HEK293 (cell line): Measurements from ENCODE around the gene KIAA0753.

Experiments used
- CTCF ChIA-PET: fragments of 350-600 bp; formaldehyde crosslinking; extraction: SDS; loops from one replicate; lab custom pipeline; 2021; ENCODE audit warnings: antibody characterized with exemption; lab: Yijun Ruan, JAX
- POLR2A ChIA-PET: fragments of 300-600 bp; formaldehyde crosslinking; extraction: SDS; loops from one replicate; lab custom pipeline; 2020; ENCODE audit warnings: antibody characterized with exemption, inconsistent platforms; lab: Yijun Ruan, JAX
- H3K27ac ChIP-seq: fragments of 200-500 bp; sonication (Bioruptor generic); 2 replicates; pipeline ENCODE4 v1.5.1; 2014; ENCODE audit warnings: low read depth, low read length, control low read depth, inconsistent platforms; ENCODE audit errors: extremely low read depth
- H3K36me3 ChIP-seq, 2 experiments: fragments of 200-500 bp in 1 of 2; sonication (Bioruptor generic) in 1 of 2; 1 replicate in 1 of 2; 2 replicates in 1 of 2; pipeline ENCODE4 v1.5.1; 2014 to 2017; ENCODE audit warnings: inconsistent platforms in 2 of 2, low read length in 2 of 2; ENCODE audit not compliant: control insufficient read depth in 2 of 2, insufficient read depth in 1 of 2
- H3K4me1 ChIP-seq: fragments of 200-500 bp; sonication (Bioruptor generic); 2 replicates; pipeline ENCODE4 v1.5.1; 2014; ENCODE audit warnings: mild to moderate bottlenecking, low read length, inconsistent platforms; ENCODE audit not compliant: control insufficient read depth, insufficient read depth
- H3K4me3 ChIP-seq: 2 replicates; pipeline ENCODE4 v1.5.1; 2011; ENCODE audit warnings: low read depth, mild to moderate bottlenecking, control low read depth, low read length, moderate library complexity
- H3K9me3 ChIP-seq: fragments of 200-500 bp; sonication (Bioruptor generic); 2 replicates; pipeline ENCODE4 v1.5.1; 2014; ENCODE audit warnings: low read depth, low read length, inconsistent platforms; ENCODE audit not compliant: control insufficient read depth, insufficient read depth
- GLI4 ChIP-seq: fragments of 450-650 bp; formaldehyde crosslinking; IDR thresholded peaks from 2 replicates; pipeline ENCODE4 v1.5.1; 2016; ENCODE audit warnings: missing biosample characterization, missing genetic modification characterization
- PRDM1 ChIP-seq: fragments of 450-650 bp; formaldehyde crosslinking; IDR thresholded peaks from 2 replicates; pipeline ENCODE4; 2016; ENCODE audit warnings: missing biosample characterization, missing genetic modification characterization
- TRIM28 ChIP-seq: IDR thresholded peaks from 2 replicates; pipeline ENCODE4 v1.6.1; 2011; ENCODE audit warnings: low read length, control low read depth, borderline replicate concordance
- ZIC2 ChIP-seq: fragments of 450-650 bp; formaldehyde crosslinking; IDR thresholded peaks from 2 replicates; pipeline ENCODE4 v1.5.1; 2016; ENCODE audit warnings: missing biosample characterization, missing genetic modification characterization
- ZNF501 ChIP-seq: fragments of 450-650 bp; formaldehyde crosslinking; IDR thresholded peaks from 2 replicates; pipeline ENCODE4 v1.5.1; 2016; ENCODE audit warnings: missing biosample characterization, missing genetic modification characterization
- TF ChIP-seq, protein P1 (sequence below): fragments of 450-650 bp; formaldehyde crosslinking; IDR thresholded peaks from 2 replicates; pipeline ENCODE4 v1.5.1; 2017; ENCODE audit warnings: missing biosample characterization, missing genetic modification characterization
- TF ChIP-seq, protein P2 (sequence below): fragments of 450-650 bp; formaldehyde crosslinking; IDR thresholded peaks from 2 replicates; pipeline ENCODE4 v1.5.1; 2016; ENCODE audit warnings: missing biosample characterization, missing genetic modification characterization, low read depth
- TF ChIP-seq, protein P3 (sequence below): fragments of 450-650 bp; formaldehyde crosslinking; IDR thresholded peaks from 2 replicates; pipeline ENCODE4 v1.5.1; 2016; ENCODE audit warnings: missing biosample characterization, missing genetic modification characterization
- TF ChIP-seq, protein P4 (sequence below): fragments of 450-650 bp; formaldehyde crosslinking; IDR thresholded peaks from 2 replicates; pipeline ENCODE4 v1.5.1; 2016; ENCODE audit warnings: missing biosample characterization, missing genetic modification characterization
- TF ChIP-seq, protein P5 (sequence below): fragments of 450-650 bp; formaldehyde crosslinking; IDR thresholded peaks from 2 replicates; pipeline ENCODE4 v1.5.1; 2016; ENCODE audit warnings: missing biosample characterization, missing genetic modification characterization

KIAA0753 gene

DNA sequence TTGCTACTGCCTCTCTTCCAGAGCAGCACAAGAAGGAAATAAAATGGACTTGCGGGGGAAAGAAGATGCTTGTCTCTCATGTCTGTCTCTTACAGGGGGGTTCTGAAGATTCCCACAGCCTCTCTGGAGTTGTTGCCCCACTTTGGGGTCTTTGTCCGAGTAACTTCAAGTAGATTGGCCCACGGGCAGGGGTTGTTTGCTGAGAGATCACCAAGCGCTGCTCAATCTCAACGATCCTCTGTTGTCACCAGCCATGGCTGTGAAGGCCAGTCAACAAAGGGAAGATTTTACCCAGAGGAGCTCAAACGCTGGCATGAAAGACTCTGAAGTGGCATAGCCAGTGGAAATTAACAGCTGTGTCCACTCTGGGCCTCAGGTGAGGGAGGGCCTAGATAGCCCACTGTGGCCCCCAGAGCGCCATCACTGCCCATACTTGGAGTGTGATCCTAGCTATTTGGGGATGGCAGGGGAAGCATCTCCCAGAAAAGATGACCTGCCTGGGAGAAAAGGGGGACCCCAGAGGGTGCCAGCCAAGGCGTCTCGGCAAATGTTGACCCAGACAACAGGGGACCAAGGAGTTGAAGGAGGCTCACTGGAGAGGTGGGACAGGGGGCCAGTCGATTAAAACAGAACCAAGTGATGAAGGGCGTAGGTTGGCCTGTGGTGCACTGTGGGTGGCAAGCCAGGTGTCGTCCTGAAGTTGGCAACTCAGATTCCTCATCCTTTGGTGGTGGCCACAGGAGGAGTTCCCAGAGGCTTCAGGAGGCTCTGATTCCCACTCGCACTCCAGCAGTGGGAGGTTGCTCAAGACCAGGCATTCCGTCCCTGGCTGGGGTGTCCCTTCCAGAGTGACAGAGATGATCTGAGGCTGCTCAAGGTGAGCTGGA, 44.6 kb upstream of the KIAA0753 start:
- Histone ChIP-seq H3K9me3 (no peaks in the 10 kb centered on the region), H3K4me1 (no peaks in the 10 kb centered on the region), H3K4me3 (no peak overlapping the region), H3K27ac (no peak overlapping the region), H3K36me3 (no peaks in the 10 kb centered on the region)
- POLR2A ChIA-PET, result no interaction called here
- CTCF ChIA-PET, result interaction anchor here (0.6 kb wide), 1 partner anchor 285 kb away, joined by 3 read pairs; no protein-coding TSS in a partner anchor
- TF ChIP-seq, protein P1, sequence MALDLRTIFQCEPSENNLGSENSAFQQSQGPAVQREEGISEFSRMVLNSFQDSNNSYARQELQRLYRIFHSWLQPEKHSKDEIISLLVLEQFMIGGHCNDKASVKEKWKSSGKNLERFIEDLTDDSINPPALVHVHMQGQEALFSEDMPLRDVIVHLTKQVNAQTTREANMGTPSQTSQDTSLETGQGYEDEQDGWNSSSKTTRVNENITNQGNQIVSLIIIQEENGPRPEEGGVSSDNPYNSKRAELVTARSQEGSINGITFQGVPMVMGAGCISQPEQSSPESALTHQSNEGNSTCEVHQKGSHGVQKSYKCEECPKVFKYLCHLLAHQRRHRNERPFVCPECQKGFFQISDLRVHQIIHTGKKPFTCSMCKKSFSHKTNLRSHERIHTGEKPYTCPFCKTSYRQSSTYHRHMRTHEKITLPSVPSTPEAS (tag by site-specific recombination), result no peak
- TF ChIP-seq ZNF501 (tag by site-specific recombination) (no peak), PRDM1 (tag by site-specific recombination) (no peak)

DNA sequence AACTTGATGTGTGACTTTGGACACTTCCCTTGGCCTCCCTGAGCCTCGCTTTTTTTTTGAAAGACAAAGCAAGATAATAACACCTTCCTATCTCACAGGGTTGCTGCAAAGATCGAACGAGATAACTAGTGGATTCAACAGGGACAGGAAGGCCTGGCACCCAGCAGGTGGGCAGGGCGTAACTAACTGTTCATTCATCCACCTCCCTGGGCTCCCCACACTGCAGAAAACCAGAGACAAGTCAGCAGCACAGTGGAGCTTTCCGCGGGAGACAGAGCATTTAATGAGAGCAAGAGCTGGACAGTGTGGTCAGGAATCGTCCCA, 43.9 kb upstream of the KIAA0753 start:
- Histone ChIP-seq H3K36me3 (no peaks in the 10 kb centered on the region), H3K4me1 (no peaks in the 10 kb centered on the region), H3K4me3 (no peak overlapping the region), H3K27ac (no peak overlapping the region), H3K9me3 (no peaks in the 10 kb centered on the region)
- ChIA-PET CTCF (interaction anchor here (0.6 to 1.5 kb wide), 2 partner anchors 17 to 286 kb away, joined by 3 to 4 read pairs; no protein-coding TSS in a partner anchor), POLR2A (no interaction called here)
- no peak for TF ChIP-seq TRIM28
- TF ChIP-seq, protein P2, sequence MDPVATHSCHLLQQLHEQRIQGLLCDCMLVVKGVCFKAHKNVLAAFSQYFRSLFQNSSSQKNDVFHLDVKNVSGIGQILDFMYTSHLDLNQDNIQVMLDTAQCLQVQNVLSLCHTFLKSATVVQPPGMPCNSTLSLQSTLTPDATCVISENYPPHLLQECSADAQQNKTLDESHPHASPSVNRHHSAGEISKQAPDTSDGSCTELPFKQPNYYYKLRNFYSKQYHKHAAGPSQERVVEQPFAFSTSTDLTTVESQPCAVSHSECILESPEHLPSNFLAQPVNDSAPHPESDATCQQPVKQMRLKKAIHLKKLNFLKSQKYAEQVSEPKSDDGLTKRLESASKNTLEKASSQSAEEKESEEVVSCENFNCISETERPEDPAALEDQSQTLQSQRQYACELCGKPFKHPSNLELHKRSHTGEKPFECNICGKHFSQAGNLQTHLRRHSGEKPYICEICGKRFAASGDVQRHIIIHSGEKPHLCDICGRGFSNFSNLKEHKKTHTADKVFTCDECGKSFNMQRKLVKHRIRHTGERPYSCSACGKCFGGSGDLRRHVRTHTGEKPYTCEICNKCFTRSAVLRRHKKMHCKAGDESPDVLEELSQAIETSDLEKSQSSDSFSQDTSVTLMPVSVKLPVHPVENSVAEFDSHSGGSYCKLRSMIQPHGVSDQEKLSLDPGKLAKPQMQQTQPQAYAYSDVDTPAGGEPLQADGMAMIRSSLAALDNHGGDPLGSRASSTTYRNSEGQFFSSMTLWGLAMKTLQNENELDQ (tag by site-specific recombination), result no peak
- peak; percentile 29; the same call in 1 of the 2 replicates for TF ChIP-seq ZIC2 (tag by site-specific recombination)

DNA sequence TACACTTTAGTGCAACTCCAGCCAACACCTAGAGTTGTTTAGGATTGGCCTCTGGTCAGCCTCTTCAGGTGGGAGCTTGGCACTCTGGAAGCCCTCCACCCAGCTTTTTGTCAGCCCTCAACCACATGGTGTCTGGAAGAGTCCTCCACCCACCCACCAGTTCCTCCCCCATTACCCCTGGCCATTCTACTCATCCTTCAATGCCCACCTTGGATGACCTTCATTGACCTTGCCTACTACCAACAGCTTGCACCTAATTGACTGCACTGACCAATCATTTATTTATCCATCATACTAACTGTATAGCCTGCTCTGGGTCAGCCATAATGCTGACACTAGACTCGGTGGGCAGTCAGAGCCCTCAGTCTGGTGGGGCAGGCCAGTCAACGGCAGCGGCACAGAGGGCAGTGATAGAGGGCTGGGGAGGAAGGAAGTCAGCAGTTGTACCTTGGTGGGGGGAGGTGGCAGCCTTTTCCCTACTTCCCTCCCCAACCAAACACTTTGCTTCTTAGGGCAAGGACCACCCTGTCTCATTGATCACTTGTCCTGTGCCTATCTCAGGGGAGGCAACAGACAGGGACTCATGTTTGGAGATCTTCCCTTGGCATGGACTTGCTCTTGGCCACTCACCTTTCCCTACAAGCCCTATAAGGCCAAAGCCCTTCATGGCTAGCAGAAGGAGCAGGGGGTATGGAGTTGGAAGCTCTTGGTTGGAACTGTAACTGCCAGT, 43.4 kb upstream of the KIAA0753 start:
- Histone ChIP-seq H3K9me3 (no peaks in the 10 kb centered on the region), H3K36me3 (no peaks in the 10 kb centered on the region), H3K4me1 (no peaks in the 10 kb centered on the region), H3K27ac (no peak overlapping the region), H3K4me3 (no peak overlapping the region)
- CTCF ChIA-PET, result interaction anchor here (0.6 to 2.1 kb wide), 3 partner anchors 17 to 286 kb away, joined by 3 to 9 read pairs (median 4); no protein-coding TSS in a partner anchor
- TF ChIP-seq, protein P3, sequence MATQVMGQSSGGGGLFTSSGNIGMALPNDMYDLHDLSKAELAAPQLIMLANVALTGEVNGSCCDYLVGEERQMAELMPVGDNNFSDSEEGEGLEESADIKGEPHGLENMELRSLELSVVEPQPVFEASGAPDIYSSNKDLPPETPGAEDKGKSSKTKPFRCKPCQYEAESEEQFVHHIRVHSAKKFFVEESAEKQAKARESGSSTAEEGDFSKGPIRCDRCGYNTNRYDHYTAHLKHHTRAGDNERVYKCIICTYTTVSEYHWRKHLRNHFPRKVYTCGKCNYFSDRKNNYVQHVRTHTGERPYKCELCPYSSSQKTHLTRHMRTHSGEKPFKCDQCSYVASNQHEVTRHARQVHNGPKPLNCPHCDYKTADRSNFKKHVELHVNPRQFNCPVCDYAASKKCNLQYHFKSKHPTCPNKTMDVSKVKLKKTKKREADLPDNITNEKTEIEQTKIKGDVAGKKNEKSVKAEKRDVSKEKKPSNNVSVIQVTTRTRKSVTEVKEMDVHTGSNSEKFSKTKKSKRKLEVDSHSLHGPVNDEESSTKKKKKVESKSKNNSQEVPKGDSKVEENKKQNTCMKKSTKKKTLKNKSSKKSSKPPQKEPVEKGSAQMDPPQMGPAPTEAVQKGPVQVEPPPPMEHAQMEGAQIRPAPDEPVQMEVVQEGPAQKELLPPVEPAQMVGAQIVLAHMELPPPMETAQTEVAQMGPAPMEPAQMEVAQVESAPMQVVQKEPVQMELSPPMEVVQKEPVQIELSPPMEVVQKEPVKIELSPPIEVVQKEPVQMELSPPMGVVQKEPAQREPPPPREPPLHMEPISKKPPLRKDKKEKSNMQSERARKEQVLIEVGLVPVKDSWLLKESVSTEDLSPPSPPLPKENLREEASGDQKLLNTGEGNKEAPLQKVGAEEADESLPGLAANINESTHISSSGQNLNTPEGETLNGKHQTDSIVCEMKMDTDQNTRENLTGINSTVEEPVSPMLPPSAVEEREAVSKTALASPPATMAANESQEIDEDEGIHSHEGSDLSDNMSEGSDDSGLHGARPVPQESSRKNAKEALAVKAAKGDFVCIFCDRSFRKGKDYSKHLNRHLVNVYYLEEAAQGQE (tag by site-specific recombination), result no peak
- TF ChIP-seq, protein P4, sequence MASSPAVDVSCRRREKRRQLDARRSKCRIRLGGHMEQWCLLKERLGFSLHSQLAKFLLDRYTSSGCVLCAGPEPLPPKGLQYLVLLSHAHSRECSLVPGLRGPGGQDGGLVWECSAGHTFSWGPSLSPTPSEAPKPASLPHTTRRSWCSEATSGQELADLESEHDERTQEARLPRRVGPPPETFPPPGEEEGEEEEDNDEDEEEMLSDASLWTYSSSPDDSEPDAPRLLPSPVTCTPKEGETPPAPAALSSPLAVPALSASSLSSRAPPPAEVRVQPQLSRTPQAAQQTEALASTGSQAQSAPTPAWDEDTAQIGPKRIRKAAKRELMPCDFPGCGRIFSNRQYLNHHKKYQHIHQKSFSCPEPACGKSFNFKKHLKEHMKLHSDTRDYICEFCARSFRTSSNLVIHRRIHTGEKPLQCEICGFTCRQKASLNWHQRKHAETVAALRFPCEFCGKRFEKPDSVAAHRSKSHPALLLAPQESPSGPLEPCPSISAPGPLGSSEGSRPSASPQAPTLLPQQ (tag by site-specific recombination), result no peak
- TF ChIP-seq, protein P5, sequence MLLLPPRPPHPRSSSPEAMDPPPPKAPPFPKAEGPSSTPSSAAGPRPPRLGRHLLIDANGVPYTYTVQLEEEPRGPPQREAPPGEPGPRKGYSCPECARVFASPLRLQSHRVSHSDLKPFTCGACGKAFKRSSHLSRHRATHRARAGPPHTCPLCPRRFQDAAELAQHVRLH (tag by site-specific recombination), result no peak
- TF ChIP-seq GLI4 (tag by site-specific recombination), result peak; percentile 99
- POLR2A ChIA-PET, result no interaction called here
